ENCODE measurements around the gene PTH1R.

DNA sequence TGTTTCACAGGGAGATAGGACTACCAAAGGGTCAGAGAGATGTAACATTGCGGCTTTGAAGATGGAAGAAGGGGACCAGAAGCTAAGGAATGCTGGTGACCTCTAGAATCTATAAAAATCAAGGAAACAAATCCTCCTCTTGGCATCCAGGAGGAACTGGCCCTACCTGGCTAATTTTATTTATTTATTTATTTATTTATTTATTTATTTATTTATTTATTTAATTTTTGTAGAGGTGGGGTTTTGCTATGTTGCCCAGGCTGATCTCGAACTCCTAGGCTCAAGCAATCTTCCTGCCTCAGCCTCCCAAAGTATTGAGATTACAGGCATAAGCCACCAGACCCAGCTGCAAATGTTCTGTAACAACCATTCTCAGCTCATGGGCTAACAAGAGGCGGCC, 34.0 kb upstream of the PTH1R start:
- TF ChIP-seq POLR2AphosphoS5 (IDR thresholded peaks at IDR 0.05; ENCODE audit: low read depth, low read length) (no peak), POLR2A (IDR thresholded peaks at IDR 0.05; ENCODE audit: low read depth, low read length) (no peak), TAF1 (IDR thresholded peaks at IDR 0.05; ENCODE audit: low read depth, low read length) (no peak), SPI1 (IDR thresholded peaks at IDR 0.05; ENCODE audit: low read depth, low read length) (no peak), PAX5 (IDR thresholded peaks at IDR 0.05; ENCODE audit: insufficient read depth, low read length, severe bottlenecking) (no peak)
